ENCODE results near the gene TUFT1. TPM values are rescaled to one million over a fixed set of nuclear protein-coding genes. Genes with fewer than 3 reads are reported as not detected.

TUFT1 gene
- total RNA-seq, 1 experiment from 2014 or later, result 3.8 TPM

DNA sequence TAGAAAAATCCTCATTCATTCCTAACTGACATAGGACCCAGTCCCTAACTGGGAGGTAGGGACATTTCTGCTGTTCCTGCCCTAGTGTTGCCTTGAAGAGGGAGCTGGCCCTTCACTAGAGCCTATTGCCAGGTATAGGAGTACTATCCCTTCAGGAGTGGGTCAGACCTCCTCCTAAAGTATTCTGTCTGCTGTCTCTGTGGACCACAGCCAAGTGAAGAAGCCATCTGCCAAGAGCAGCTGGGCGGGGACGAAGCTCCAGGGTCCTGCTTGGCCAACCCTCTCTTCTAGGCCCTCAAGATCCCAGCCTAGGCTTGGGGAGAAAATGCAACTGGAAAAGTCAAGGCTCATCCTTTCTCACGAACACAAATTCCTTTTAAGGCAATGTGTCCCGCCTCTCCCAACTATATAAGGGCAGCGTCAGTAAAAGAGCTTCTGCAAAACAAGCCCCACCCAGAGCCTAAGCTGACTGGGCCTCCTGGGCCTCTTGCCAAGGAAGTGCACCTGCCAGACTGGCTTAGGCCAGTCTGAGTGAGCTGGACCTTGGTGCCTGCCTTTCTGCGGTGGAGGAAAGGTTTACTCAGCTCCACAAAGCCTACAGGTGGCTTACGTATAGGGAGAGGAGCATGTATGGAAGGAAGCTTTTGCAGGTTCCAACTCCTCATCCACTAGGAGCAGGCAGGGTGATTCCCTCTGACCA, 638 bp upstream of the TUFT1 start:
- DNase-seq (ENCODE audit: low read depth), result peak; percentile 96

DNA sequence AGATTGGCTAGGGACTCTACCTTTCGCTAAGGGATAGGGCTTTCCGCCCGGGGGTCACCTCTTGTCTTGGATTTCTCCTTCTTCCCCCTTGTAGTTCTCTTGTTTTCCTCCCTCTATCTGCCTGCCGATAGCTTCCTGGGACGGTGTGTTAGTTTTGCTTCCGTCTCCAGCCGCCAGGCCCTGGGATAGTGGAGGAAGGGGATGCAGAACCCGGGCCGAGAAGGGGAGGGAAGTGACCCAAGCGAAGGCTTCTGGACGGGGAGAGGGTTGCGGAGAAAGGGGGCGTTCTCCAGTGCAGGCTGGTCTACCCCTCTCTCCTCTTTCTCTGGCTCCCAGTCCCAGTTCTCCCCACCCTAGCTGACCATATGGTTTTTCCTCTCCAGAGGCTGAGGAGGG, 871 bp downstream of the TUFT1 start:
- no peak for DNase-seq (ENCODE audit: low read depth)

DNA sequence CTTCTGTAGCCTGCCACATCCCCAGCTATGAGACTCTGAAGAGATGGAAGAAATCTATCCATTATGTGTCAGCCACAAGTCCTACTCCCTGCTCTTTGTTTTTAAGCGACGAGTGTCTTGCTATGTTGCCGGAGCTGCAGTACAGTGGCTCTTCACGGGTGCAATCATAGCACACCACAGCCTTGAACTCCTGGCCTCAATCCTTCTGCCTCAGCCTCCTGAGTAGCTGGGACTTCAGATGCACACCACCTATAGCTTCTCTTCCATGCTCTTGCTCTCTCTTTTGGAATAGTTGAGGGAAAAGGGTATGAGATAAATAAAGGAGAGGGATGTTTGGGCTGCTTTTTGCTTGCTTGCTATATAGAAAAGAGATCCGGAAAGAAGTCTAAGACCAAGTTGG, 1.6 kb downstream of the TUFT1 start:
- DNase-seq (ENCODE audit: low read depth), result no peak

- DNase-seq (ENCODE audit: low read depth), result peak; percentile 86
Observed at GRCh38 chr1:151542710-151543129, 2.6 kb downstream of the TUFT1 start.

- no peak for DNase-seq (ENCODE audit: low read depth)
Observed at GRCh38 chr1:151545542-151545941, 5.4 kb downstream of the TUFT1 start.

GRCh38 chr1:151546011-151546925, 6.2 kb downstream of the TUFT1 start:
- no peak for DNase-seq (ENCODE audit: low read depth)

GRCh38 chr1:151547119-151547899, 7.2 kb downstream of the TUFT1 start:
- peak; percentile 86 for DNase-seq (ENCODE audit: low read depth)

DNA sequence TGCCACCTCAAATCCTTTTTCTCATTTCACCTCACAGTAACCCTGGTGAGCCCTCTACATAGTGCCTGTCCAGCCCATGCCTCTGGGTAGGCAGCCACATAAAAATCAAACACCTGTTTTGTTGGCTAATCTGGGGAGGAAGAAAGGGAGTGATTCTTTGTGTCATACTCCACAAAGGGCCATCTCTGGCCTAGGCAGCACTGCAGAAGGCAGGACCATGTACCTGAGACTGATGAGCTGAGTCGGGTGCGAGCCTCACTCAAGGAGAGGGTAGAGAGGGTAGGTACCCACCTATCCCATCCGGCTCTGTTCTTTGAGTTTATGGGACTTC, 7.8 kb downstream of the TUFT1 start:
- no peak for DNase-seq (ENCODE audit: low read depth)

DNA sequence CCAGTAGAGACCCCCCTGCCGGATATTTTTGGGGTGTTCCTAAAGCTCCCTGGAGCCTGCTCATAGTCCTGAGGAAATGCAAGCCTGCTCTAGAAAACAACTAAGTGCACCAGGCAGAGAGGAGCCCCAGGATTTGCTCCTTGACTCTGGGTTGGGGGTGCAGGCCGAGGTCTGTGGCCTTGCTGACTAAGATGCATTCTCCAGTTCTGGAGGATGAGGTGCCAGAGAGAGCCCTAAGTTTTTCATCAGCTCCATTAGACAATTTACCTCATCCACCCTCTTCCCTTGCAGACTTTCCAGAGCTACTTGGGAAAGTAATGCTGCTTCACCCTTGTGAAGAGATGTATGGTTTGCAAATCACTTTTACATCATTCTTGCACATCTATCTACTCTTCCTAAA, 9.1 kb downstream of the TUFT1 start:
- no peak for DNase-seq (ENCODE audit: low read depth)

GRCh38 chr1:151553659-151554058, 13.6 kb downstream of the TUFT1 start:
- peak; percentile 75 for DNase-seq (ENCODE audit: low read depth)

GRCh38 chr1:151556052-151556451, 15.9 kb downstream of the TUFT1 start:
- no peak for DNase-seq (ENCODE audit: low read depth)

DNA sequence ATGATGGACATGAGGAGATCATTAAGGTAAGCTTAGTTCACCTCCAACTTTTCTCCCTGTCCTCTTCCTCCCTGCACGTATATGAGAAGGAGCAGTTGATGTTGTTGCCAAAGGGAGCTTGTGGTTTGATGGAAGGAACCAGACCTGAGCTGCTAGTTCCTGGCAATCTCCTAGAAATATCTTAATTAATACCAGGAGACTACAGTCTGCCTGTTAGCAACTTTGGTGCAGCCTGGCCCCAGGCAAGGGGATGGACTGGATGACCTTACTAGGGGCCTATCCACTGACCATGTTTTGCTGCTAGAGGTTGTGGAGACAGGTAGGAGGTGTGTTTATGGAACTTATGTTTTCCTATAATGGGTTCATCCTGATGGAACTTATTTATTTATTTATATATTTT, 22.6 kb downstream of the TUFT1 start:
- DNase-seq (ENCODE audit: low read depth), result no peak

DNA sequence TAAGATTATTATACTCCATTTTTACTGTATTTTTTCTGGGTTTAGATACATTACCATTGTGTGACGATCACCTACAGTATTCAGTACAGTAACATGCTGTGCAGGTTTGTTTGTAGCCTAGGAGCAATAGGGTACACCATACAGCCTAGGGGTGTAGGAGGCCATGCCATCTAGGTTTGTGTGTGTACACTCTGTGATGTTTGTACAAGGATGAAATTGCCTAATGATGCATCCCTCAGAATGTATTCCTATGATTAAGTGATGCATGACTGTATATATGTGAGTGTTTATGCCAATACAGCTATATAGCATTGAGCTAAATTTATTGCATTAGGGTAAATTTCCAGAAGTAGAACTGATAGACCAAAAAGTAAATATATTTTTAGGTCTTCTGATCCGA, 23.3 kb downstream of the TUFT1 start:
- DNase-seq (ENCODE audit: low read depth), result no peak

DNA sequence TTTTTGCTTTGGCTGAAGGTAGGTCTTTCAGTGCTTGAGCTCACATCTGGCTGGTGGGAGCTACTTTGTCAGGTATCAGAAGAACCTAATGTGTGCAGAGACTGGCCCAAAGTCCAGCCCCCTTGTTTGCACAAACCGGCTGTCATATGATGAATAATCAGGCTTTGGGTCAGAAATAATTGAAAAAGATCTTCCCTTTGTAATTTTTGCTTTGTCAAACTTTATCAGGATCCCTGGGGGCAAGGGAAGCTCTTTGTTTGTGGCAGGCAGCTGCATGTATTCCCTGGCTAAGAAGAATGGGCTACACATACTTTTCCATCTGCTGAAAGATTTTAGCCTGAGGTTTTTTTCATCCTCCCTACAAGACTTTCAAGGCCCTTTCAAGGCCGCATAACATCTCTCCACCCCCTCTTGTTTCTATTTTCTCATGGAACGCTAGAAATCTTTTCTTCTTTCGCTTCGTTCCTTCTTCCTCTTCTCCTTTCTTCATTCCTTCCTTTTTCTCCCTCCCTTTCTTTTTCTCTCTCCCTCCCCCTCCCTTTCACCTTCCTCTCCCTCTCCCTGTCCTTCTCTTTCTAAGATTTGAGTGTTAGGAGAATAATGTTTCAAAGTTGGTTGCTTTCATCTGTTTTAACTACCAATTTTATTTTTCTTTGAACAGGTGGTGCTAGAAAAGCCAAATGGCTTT, 25.5 kb downstream of the TUFT1 start:
- DNase-seq (ENCODE audit: low read depth), result no peak

GRCh38 chr1:151568626-151569088, 28.5 kb downstream of the TUFT1 start:
- DNase-seq (ENCODE audit: low read depth), result no peak

GRCh38 chr1:151570819-151571218, 30.7 kb downstream of the TUFT1 start:
- no peak for DNase-seq (ENCODE audit: low read depth)

- DNase-seq (ENCODE audit: low read depth), result peak; percentile 84
Observed at GRCh38 chr1:151574575-151575529, 34.7 kb downstream of the TUFT1 start.

DNA sequence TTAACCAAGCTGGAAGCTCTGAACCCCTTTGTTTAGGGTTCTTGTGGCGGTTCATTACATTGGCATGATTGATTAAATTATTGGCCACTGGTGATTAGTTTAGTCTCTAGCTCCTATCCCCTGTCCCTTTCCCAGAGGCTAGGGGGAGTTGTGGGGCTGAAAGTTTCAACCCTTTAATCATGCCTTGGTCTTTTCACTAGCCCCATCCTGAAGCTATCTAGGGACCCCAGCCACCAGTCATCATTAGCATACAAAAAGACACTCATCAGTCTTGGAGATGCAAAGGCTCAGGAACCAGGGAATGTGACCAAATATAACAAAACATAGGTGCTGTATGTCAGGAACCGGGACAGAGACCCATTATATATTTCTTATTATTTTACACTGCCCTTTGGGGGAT, 37.1 kb downstream of the TUFT1 start:
- no peak for DNase-seq (ENCODE audit: low read depth)

DNA sequence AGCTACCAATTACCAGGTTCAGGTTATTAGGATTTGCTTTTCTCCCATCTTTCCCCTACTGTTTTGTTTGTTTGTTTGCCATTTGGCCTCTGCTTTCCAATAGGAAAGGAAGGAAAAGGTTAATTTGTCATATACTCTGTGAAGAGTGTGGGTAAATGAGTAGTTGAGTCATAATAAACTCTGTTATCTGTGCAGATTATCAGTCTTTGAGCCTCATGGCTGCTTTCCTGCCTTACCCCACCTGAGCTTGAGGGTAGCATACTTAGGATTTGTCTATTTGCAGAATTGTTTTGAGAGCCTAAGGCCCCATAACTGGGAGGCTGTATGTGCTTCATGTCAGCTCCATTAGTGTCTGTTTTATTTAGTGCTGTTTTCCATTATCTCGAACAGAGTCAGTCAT, 38.8 kb downstream of the TUFT1 start:
- DNase-seq (ENCODE audit: low read depth), result no peak

DNA sequence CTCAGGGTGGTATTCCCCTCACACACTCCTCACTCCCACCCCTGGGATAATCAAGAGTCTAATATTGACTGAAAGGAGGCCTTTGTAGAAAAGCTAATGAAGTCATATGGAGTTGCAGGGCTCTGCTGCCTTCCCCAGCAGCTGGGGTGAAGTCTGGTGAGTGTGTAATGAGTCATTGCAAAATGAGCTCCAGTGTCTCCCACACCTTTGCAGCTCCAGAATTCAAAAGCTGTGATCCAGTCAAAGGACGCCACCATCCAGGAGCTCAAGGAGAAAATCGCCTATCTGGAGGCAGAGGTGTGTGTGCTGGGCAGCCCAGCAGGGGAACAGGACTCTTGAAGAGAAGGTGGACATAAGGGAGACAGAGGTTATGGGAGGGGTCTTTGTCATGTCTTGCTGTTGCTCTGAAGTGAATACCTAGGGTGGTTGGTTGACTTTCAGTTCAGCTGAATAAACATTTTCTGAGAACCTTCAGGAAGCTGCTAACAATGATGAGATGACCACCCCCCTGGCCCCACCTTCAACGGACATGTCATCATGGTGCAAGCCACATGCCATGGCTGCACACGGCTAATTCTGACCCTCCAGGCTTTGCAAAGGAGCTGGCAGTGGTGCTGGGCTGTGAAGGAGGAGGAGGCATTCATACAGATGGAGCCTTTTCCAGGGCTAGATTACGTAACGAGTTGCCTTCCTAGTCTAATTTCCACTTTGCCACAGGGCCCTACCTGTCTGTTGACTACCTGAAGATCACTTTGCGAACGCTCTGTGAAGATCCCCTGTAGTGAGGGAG, 39.5 kb downstream of the TUFT1 start:
- DNase-seq (ENCODE audit: low read depth), result peak; percentile 63

All from RPMI7951 (cell line).